Measurements from ENCODE around the gene ARHGAP10.

The ARHGAP10 gene

GRCh38 chr4:148101790-148102189, 369.9 kb downstream of the ARHGAP10 start:
- Mint-ChIP-seq H3K4me3 (no peak overlapping the region), H3K27ac (peak overlapping the region; percentile 87), H3K36me3 (ENCODE audit: low read depth) (peaks cover 38% of the 10 kb centered on the region), H3K4me1 (peaks cover 10% of the 10 kb centered on the region), H3K9me3 (peaks cover 21% of the 10 kb centered on the region), H3K27me3 (ENCODE audit: low read depth, poor library complexity) (no peaks in the 10 kb centered on the region)
- no peak for TF ChIP-seq CTCF (IDR thresholded peaks at IDR 0.05)
- DNase-seq: no peak

- no peak for DNase-seq
- Mint-ChIP-seq H3K36me3 (ENCODE audit: low read depth) (peaks cover 42% of the 10 kb centered on the region), H3K4me3 (no peak overlapping the region), H3K27me3 (ENCODE audit: low read depth, poor library complexity) (no peaks in the 10 kb centered on the region), H3K9me3 (peaks cover 31% of the 10 kb centered on the region), H3K27ac (no peak overlapping the region), H3K4me1 (peaks cover 10% of the 10 kb centered on the region)
- no peak for TF ChIP-seq CTCF (IDR thresholded peaks at IDR 0.05)
Observed at GRCh38 chr4:148103597-148104355, 371.9 kb downstream of the ARHGAP10 start.

GRCh38 chr4:148108766-148109165, 376.9 kb downstream of the ARHGAP10 start:
- TF ChIP-seq CTCF (IDR thresholded peaks at IDR 0.05): no peak
- Mint-ChIP-seq H3K27me3 (ENCODE audit: low read depth, poor library complexity) (peaks cover 3% of the 10 kb centered on the region), H3K27ac (no peak overlapping the region), H3K4me3 (no peak overlapping the region), H3K4me1 (no peaks in the 10 kb centered on the region), H3K36me3 (ENCODE audit: low read depth) (peaks cover 34% of the 10 kb centered on the region), H3K9me3 (peaks cover 31% of the 10 kb centered on the region)
- no peak for DNase-seq

GRCh38 chr4:148109216-148109615, 377.3 kb downstream of the ARHGAP10 start:
- DNase-seq: no peak
- H3K27me3 Mint-ChIP-seq (ENCODE audit: low read depth, poor library complexity): peaks cover 3% of the 10 kb centered on the region
- H3K36me3 Mint-ChIP-seq (ENCODE audit: low read depth): peaks cover 30% of the 10 kb centered on the region
- H3K27ac Mint-ChIP-seq: no peak overlapping the region
- H3K9me3 Mint-ChIP-seq: peaks cover 31% of the 10 kb centered on the region
- H3K4me1 Mint-ChIP-seq: no peaks in the 10 kb centered on the region
- no peak overlapping the region for H3K4me3 Mint-ChIP-seq
- TF ChIP-seq CTCF (IDR thresholded peaks at IDR 0.05): no peak

GRCh38 chr4:148110169-148110568, 378.3 kb downstream of the ARHGAP10 start:
- Mint-ChIP-seq H3K27me3 (ENCODE audit: low read depth, poor library complexity) (peaks cover 3% of the 10 kb centered on the region), H3K27ac (no peak overlapping the region), H3K4me3 (no peak overlapping the region), H3K9me3 (peaks cover 26% of the 10 kb centered on the region), H3K4me1 (no peaks in the 10 kb centered on the region), H3K36me3 (ENCODE audit: low read depth) (peaks cover 26% of the 10 kb centered on the region)
- no peak for TF ChIP-seq CTCF (IDR thresholded peaks at IDR 0.05)
- no peak for DNase-seq

Measured in nephron progenitor cell (in vitro differentiated cells).